ENCODE data around the gene B3GALT6.

Gene B3GALT6

GRCh38 chr1:1217621-1218523 is 14.2 kb upstream of the B3GALT6 start:
- TF ChIP-seq CTCF (IDR thresholded peaks at IDR 0.05), result no peak

GRCh38 chr1:1218524-1219200 is 13.4 kb upstream of the B3GALT6 start:
- no peak for TF ChIP-seq CTCF (IDR thresholded peaks at IDR 0.05)

- no peak for TF ChIP-seq CTCF (IDR thresholded peaks at IDR 0.05)
Observed at GRCh38 chr1:1219341-1219740, 12.7 kb upstream of the B3GALT6 start.

GRCh38 chr1:1220197-1220596 is 11.8 kb upstream of the B3GALT6 start:
- no peak for TF ChIP-seq CTCF (IDR thresholded peaks at IDR 0.05)

GRCh38 chr1:1221887-1222574 is 10.0 kb upstream of the B3GALT6 start:
- TF ChIP-seq CTCF (IDR thresholded peaks at IDR 0.05), result no peak

GRCh38 chr1:1222575-1223225 is 9.3 kb upstream of the B3GALT6 start:
- TF ChIP-seq CTCF (IDR thresholded peaks at IDR 0.05), result no peak

GRCh38 chr1:1223321-1223720 is 8.7 kb upstream of the B3GALT6 start:
- no peak for TF ChIP-seq CTCF (IDR thresholded peaks at IDR 0.05)

Data from LNCAP (cell line).